ENCODE results near the gene MAN1C1. TPM values are rescaled to one million over a fixed set of nuclear protein-coding genes. Genes with fewer than 3 reads are reported as not detected.
A peak's percentile ranks its signal among the peaks of the same experiment; 100 is the strongest.

Gene MAN1C1
- total and polyA plus RNA-seq, 9 donors: 5.2 to 17.4 (median 12.2) TPM

- DNase-seq: no peak
- H3K9me3 ChIP-seq (replicated peaks; ENCODE audit: control insufficient read depth, low read depth, low read length): no peaks in the 10 kb centered on the region
- peaks cover 5% of the 10 kb centered on the region for H3K36me3 ChIP-seq (ENCODE audit: control insufficient read depth, insufficient read depth, low read length)
- 88% methylated on average over 14 of the region's 27 CpGs for whole genome bisulfite sequencing (ENCODE audit: insufficient coverage)
- H3K4me1 ChIP-seq (ENCODE audit: control insufficient read depth, insufficient read depth, low read length): peaks cover 43% of the 10 kb centered on the region
- H3K27ac ChIP-seq (ENCODE audit: low read length): no peak overlapping the region
- H3K27me3 ChIP-seq (ENCODE audit: control insufficient read depth, insufficient read depth, low read length): no peaks in the 10 kb centered on the region
- H3K4me3 ChIP-seq (ENCODE audit: low read length): no peak overlapping the region
These were observed 153.2 kb downstream of the MAN1C1 start for GRCh38 chr1:25769625-25770383.

GRCh38 chr1:25770541-25771220 lies 154.1 kb downstream of the MAN1C1 start:
- H3K36me3 ChIP-seq (ENCODE audit: control insufficient read depth, insufficient read depth, low read length): peaks cover 5% of the 10 kb centered on the region
- peaks cover 41% of the 10 kb centered on the region for H3K4me1 ChIP-seq (ENCODE audit: control insufficient read depth, insufficient read depth, low read length)
- WGBS (ENCODE audit: insufficient coverage): 50% methylated on average over 9 of the region's 14 CpGs
- H3K9me3 ChIP-seq (replicated peaks; ENCODE audit: control insufficient read depth, low read depth, low read length): no peaks in the 10 kb centered on the region
- H3K4me3 ChIP-seq (ENCODE audit: low read length): no peak overlapping the region
- peak overlapping the region; percentile 43 for H3K27ac ChIP-seq (ENCODE audit: low read length)
- no peak for DNase-seq
- H3K27me3 ChIP-seq (ENCODE audit: control insufficient read depth, insufficient read depth, low read length): no peaks in the 10 kb centered on the region

GRCh38 chr1:25771221-25772114 lies 154.9 kb downstream of the MAN1C1 start:
- DNase-seq: peak; percentile 66
- Histone ChIP-seq H3K27ac (ENCODE audit: low read length) (peak overlapping the region; percentile 43), H3K27me3 (ENCODE audit: control insufficient read depth, insufficient read depth, low read length) (no peaks in the 10 kb centered on the region), H3K36me3 (ENCODE audit: control insufficient read depth, insufficient read depth, low read length) (peaks cover 5% of the 10 kb centered on the region), H3K4me1 (ENCODE audit: control insufficient read depth, insufficient read depth, low read length) (peaks cover 36% of the 10 kb centered on the region), H3K9me3 (replicated peaks; ENCODE audit: control insufficient read depth, low read depth, low read length) (no peaks in the 10 kb centered on the region), H3K4me3 (ENCODE audit: low read length) (no peak overlapping the region)
- 42% methylated on average over 19 of the region's 34 CpGs for WGBS (ENCODE audit: insufficient coverage)

- H3K27ac ChIP-seq (ENCODE audit: low read length): no peak overlapping the region
- peaks cover 36% of the 10 kb centered on the region for H3K4me1 ChIP-seq (ENCODE audit: control insufficient read depth, insufficient read depth, low read length)
- no peaks in the 10 kb centered on the region for H3K27me3 ChIP-seq (ENCODE audit: control insufficient read depth, insufficient read depth, low read length)
- no peak overlapping the region for H3K4me3 ChIP-seq (ENCODE audit: low read length)
- H3K36me3 ChIP-seq (ENCODE audit: control insufficient read depth, insufficient read depth, low read length): peaks cover 5% of the 10 kb centered on the region
- H3K9me3 ChIP-seq (replicated peaks; ENCODE audit: control insufficient read depth, low read depth, low read length): no peaks in the 10 kb centered on the region
- 100% methylated on average over 1 of the region's 5 CpGs for WGBS (ENCODE audit: insufficient coverage)
- no peak for DNase-seq
These were observed 155.6 kb downstream of the MAN1C1 start for GRCh38 chr1:25772164-25772563.

GRCh38 chr1:25772692-25773245 lies 156.2 kb downstream of the MAN1C1 start:
- H3K9me3 ChIP-seq (replicated peaks; ENCODE audit: control insufficient read depth, low read depth, low read length): no peaks in the 10 kb centered on the region
- H3K36me3 ChIP-seq (ENCODE audit: control insufficient read depth, insufficient read depth, low read length): peaks cover 7% of the 10 kb centered on the region
- H3K27ac ChIP-seq (ENCODE audit: low read length): no peak overlapping the region
- DNase-seq: no peak
- H3K4me1 ChIP-seq (ENCODE audit: control insufficient read depth, insufficient read depth, low read length): peaks cover 36% of the 10 kb centered on the region
- H3K4me3 ChIP-seq (ENCODE audit: low read length): no peak overlapping the region
- 90% methylated on average over 5 of the region's 5 CpGs for WGBS (ENCODE audit: insufficient coverage)
- H3K27me3 ChIP-seq (ENCODE audit: control insufficient read depth, insufficient read depth, low read length): no peaks in the 10 kb centered on the region

- Histone ChIP-seq H3K9me3 (replicated peaks; ENCODE audit: control insufficient read depth, low read depth, low read length) (no peaks in the 10 kb centered on the region), H3K27me3 (ENCODE audit: control insufficient read depth, insufficient read depth, low read length) (no peaks in the 10 kb centered on the region), H3K27ac (ENCODE audit: low read length) (no peak overlapping the region), H3K4me1 (ENCODE audit: control insufficient read depth, insufficient read depth, low read length) (peaks cover 36% of the 10 kb centered on the region), H3K36me3 (ENCODE audit: control insufficient read depth, insufficient read depth, low read length) (peaks cover 15% of the 10 kb centered on the region), H3K4me3 (ENCODE audit: low read length) (no peak overlapping the region)
- WGBS (ENCODE audit: insufficient coverage): 69% methylated on average over 4 of the region's 4 CpGs
- DNase-seq: no peak
These were observed 157.0 kb downstream of the MAN1C1 start for GRCh38 chr1:25773441-25774125.

GRCh38 chr1:25774206-25774803 lies 157.7 kb downstream of the MAN1C1 start:
- DNase-seq: no peak
- H3K36me3 ChIP-seq (ENCODE audit: control insufficient read depth, insufficient read depth, low read length): peaks cover 18% of the 10 kb centered on the region
- no peaks in the 10 kb centered on the region for H3K9me3 ChIP-seq (replicated peaks; ENCODE audit: control insufficient read depth, low read depth, low read length)
- no peak overlapping the region for H3K27ac ChIP-seq (ENCODE audit: low read length)
- WGBS (ENCODE audit: insufficient coverage): 89% methylated on average over 5 of the region's 13 CpGs
- peaks cover 36% of the 10 kb centered on the region for H3K4me1 ChIP-seq (ENCODE audit: control insufficient read depth, insufficient read depth, low read length)
- no peaks in the 10 kb centered on the region for H3K27me3 ChIP-seq (ENCODE audit: control insufficient read depth, insufficient read depth, low read length)
- no peak overlapping the region for H3K4me3 ChIP-seq (ENCODE audit: low read length)

- H3K27ac ChIP-seq (ENCODE audit: low read length): no peak overlapping the region
- peaks cover 18% of the 10 kb centered on the region for H3K36me3 ChIP-seq (ENCODE audit: control insufficient read depth, insufficient read depth, low read length)
- H3K4me1 ChIP-seq (ENCODE audit: control insufficient read depth, insufficient read depth, low read length): peaks cover 30% of the 10 kb centered on the region
- H3K9me3 ChIP-seq (replicated peaks; ENCODE audit: control insufficient read depth, low read depth, low read length): no peaks in the 10 kb centered on the region
- DNase-seq: no peak
- H3K4me3 ChIP-seq (ENCODE audit: low read length): no peak overlapping the region
- 46% methylated on average over 11 of the region's 16 CpGs for WGBS (ENCODE audit: insufficient coverage)
- H3K27me3 ChIP-seq (ENCODE audit: control insufficient read depth, insufficient read depth, low read length): no peaks in the 10 kb centered on the region
These were observed 158.6 kb downstream of the MAN1C1 start for GRCh38 chr1:25774921-25775771.
